ENCODE measurements around the gene CTBP2. TPM values are rescaled to one million over a fixed set of nuclear protein-coding genes. Genes with fewer than 3 reads are reported as not detected.

CTBP2 gene
- total RNA-seq, 6 experiments from 2014 or later = 70.6 to 86.9 (median 78.8) TPM

GRCh38 chr10:125048094-125048864 lies 112.1 kb downstream of the CTBP2 start:
- Mint-ChIP-seq H3K27ac (peak overlapping the region; percentile 76), H3K4me1 (ENCODE audit: low read depth) (peaks cover 66% of the 10 kb centered on the region), H3K36me3 (ENCODE audit: low read depth) (no peaks in the 10 kb centered on the region; the same call in 1 of the 2 replicates)

GRCh38 chr10:125043841-125044658 lies 116.3 kb downstream of the CTBP2 start:
- no peak for DNase-seq
- Mint-ChIP-seq H3K4me3 (no peak overlapping the region; the same call in 1 of the 2 replicates), H3K27me3 (ENCODE audit: insufficient read depth) (peaks cover 7% of the 10 kb centered on the region; the same call in 1 of the 2 replicates), H3K4me1 (ENCODE audit: low read depth) (peaks cover 89% of the 10 kb centered on the region), H3K27ac (peak overlapping the region; percentile 82), H3K9me3 (no peaks in the 10 kb centered on the region), H3K36me3 (ENCODE audit: low read depth) (peaks cover 8% of the 10 kb centered on the region)
- TF ChIP-seq CTCF (IDR thresholded peaks at IDR 0.05) = no peak

More at GRCh38 chr10:125048094-125048864, 112.1 kb downstream of the CTBP2 start:
- Mint-ChIP-seq H3K9me3 (no peaks in the 10 kb centered on the region), H3K27me3 (ENCODE audit: insufficient read depth) (peaks cover 7% of the 10 kb centered on the region; the same call in 1 of the 2 replicates), H3K4me3 (no peak overlapping the region)
- peak; percentile 98 for TF ChIP-seq CTCF (IDR thresholded peaks at IDR 0.05)
- DNase-seq = peak; percentile 82

GRCh38 chr10:125041856-125042506 lies 118.4 kb downstream of the CTBP2 start:
- Mint-ChIP-seq H3K27ac (peak overlapping the region; percentile 39), H3K27me3 (ENCODE audit: insufficient read depth) (peaks cover 5% of the 10 kb centered on the region), H3K36me3 (ENCODE audit: low read depth) (peaks cover 8% of the 10 kb centered on the region), H3K9me3 (no peaks in the 10 kb centered on the region), H3K4me3 (no peak overlapping the region; the same call in 1 of the 2 replicates), H3K4me1 (ENCODE audit: low read depth) (peaks cover 91% of the 10 kb centered on the region)
- no peak for TF ChIP-seq CTCF (IDR thresholded peaks at IDR 0.05)
- DNase-seq = no peak

GRCh38 chr10:125039354-125039769 lies 121.0 kb downstream of the CTBP2 start:
- Mint-ChIP-seq H3K27ac (peak overlapping the region; percentile 46), H3K4me1 (ENCODE audit: low read depth) (peaks cover 92% of the 10 kb centered on the region), H3K36me3 (ENCODE audit: low read depth) (peaks cover 19% of the 10 kb centered on the region), H3K4me3 (no peak overlapping the region; the same call in 1 of the 2 replicates), H3K27me3 (ENCODE audit: insufficient read depth) (peaks cover 5% of the 10 kb centered on the region), H3K9me3 (no peaks in the 10 kb centered on the region)
- DNase-seq = no peak
- TF ChIP-seq CTCF (IDR thresholded peaks at IDR 0.05) = no peak

GRCh38 chr10:125038637-125039036 lies 121.7 kb downstream of the CTBP2 start:
- H3K36me3 Mint-ChIP-seq (ENCODE audit: low read depth) = peaks cover 19% of the 10 kb centered on the region

More at GRCh38 chr10:125038637-125039036, 121.7 kb downstream of the CTBP2 start:
- TF ChIP-seq CTCF (IDR thresholded peaks at IDR 0.05) = peak; percentile 55; the same call in 1 of the 2 replicates
- Mint-ChIP-seq H3K27me3 (ENCODE audit: insufficient read depth) (no peaks in the 10 kb centered on the region; the same call in none of the 2 replicates), H3K4me3 (no peak overlapping the region), H3K9me3 (no peaks in the 10 kb centered on the region), H3K27ac (peak overlapping the region; percentile 80), H3K4me1 (ENCODE audit: low read depth) (peaks cover 93% of the 10 kb centered on the region)
- peak; percentile 26 for DNase-seq
